GM12873 (cell line): Measurements from ENCODE around the gene FAM156A.

Source experiments
- TF ChIP-seq, protein P1 (sequence below): IDR thresholded peaks from 2 replicates; pipeline ENCODE4 v1.5.1; 2012; ENCODE audit warnings: low read depth, mild to moderate bottlenecking, moderate library complexity, low read length, control low read depth; ENCODE audit not compliant: insufficient read depth; ENCODE audit errors: missing control alignments

FAM156A gene

DNA sequence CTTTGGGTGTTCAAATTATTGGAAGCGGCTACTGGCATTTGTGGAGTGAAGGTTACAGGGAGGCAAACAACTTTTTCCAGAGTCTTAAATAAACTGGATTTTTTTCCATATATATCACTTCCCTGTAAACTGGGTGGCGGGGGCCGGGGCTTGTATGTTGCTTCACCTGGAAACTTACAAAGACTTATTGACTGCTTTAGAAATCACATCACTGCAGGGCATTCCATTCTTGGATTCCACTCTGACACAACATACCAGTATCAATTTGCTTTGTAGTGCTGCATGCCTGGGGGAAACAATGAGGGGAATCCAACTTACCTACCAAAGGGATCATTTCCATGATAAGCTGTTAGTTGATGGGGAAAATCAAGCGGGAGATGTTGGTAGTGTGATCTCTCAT, 21.7 kb upstream of the FAM156A start:
- TF ChIP-seq, protein P1, sequence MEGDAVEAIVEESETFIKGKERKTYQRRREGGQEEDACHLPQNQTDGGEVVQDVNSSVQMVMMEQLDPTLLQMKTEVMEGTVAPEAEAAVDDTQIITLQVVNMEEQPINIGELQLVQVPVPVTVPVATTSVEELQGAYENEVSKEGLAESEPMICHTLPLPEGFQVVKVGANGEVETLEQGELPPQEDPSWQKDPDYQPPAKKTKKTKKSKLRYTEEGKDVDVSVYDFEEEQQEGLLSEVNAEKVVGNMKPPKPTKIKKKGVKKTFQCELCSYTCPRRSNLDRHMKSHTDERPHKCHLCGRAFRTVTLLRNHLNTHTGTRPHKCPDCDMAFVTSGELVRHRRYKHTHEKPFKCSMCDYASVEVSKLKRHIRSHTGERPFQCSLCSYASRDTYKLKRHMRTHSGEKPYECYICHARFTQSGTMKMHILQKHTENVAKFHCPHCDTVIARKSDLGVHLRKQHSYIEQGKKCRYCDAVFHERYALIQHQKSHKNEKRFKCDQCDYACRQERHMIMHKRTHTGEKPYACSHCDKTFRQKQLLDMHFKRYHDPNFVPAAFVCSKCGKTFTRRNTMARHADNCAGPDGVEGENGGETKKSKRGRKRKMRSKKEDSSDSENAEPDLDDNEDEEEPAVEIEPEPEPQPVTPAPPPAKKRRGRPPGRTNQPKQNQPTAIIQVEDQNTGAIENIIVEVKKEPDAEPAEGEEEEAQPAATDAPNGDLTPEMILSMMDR, result no peak

DNA sequence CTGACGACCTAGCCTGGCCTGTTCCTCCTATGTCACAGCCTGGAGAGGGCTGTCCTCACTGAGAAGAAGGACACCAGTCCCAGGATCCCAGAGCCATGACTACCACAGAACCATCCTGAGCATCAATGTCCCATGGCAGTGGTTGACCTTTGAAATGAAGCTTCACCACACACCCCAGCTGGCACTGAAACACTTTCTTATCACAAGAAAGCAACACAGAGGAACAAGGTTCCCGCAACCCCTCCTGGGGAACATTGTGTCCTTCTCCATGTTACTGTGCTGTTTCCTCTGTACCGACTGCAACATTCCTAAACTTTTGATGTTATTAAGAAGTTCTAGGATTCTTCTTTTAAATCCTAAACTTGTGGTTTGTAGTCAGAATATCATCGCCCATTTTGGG, 21.2 kb upstream of the FAM156A start:
- TF ChIP-seq, protein P1, result no peak

DNA sequence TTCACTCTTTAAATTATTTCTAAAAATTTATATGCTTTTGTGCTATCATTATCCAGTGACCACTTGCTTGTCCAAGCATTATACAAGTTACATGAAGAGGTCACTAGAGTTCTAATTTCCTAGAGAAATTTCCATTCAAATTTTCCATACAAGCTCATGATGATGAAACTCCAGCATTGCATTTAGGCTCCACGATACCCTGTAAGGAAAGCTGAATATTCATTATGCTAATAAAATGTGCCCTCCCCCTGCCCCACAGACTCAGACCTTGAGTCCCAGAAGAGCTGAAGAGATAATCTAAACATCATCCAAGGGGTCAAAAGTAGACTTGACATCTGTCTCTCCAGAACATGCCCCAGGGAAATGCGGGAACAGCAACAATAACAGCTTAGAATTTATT, 19.6 kb upstream of the FAM156A start:
- TF ChIP-seq, protein P1, result no peak

DNA sequence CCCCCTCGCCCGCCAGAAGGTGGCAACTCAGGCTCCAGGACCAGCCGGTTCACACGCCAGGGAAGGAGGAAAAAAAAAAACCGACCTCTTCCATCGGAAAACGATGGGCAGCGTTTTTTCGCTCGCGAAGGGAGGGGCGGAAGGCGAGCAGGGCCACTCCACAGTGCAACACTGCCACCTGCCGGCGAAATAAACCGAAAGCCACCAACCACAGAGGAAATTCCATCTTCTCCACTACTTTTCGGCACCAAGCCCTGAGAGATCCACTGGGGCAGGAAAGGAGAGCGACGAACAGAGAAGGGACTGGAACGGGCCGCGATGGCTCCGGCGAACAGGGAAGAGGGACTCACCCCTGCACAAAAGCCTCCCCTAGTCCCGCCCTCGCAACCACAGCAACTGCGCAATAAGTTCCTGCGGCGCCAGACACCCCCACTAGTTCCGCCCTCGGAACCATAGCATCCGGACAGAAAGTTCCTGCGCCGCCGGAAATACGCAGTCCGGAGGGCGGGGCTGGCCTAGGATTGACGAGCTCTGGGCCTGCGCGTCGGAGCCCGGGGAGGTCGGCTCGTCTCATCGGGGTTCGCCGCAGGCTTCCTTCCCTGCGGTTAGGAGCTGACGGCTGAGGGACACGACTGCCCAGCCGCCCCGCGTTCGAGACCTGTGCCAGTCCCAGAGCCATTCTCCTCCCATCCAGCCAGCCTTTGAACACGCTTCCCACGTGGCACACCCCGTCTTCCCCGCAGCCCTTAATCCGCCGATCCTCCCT, 23.4 kb downstream of the FAM156A start:
- TF ChIP-seq, protein P1, result peak; percentile 88

DNA sequence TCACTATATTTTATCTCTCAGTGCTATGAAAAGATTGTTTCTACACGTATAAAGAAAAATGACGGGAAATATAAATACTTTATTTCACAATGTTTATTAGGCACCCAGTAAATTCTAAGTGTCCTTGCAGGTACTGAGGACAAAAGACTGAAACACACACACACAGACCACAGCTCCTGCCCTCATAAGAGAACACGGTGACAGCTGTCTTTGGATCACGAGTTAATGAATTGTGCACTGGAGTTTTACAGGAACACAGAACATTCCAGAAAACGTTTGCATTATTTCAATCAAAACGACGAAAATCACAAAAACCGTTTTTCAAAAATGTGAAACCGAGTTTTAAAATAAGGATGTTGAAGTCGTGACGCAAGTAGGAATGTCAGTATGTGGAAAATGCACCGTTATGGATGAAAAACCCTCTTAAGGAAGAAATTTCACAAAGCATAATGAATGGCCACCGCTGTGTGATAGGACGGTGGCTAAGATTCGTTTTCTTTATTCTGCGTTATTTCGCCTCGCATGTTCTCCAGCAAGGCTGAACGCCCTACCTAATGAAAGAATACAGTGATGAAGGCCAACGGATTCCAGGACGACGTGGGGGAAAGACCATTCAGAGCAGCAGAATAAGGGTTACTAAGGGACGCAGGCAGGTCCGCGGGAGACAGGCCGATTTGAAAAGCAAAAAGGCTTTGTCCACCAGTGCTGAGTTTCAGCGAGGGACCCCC, 24.2 kb downstream of the FAM156A start:
- TF ChIP-seq, protein P1, result no peak

DNA sequence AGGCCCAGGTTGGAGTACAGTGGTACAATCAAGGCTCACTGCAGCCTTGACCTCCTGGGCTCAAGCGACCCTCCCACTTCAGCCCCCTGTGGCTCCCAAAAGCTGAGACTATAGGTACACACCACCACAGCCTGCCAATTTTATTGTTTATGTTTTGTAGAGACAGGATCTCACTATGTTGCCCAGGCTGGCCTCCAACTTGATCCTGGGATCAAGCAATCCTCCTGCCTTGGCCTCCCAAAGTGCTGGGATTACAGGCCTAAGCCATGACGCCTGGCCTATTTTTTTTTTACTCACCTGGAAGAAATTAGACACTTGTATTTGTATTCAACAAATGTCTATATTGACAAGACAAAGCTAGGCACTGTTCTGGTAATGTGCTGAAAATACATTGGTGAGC, 25.1 kb downstream of the FAM156A start:
- TF ChIP-seq, protein P1, result no peak

DNA sequence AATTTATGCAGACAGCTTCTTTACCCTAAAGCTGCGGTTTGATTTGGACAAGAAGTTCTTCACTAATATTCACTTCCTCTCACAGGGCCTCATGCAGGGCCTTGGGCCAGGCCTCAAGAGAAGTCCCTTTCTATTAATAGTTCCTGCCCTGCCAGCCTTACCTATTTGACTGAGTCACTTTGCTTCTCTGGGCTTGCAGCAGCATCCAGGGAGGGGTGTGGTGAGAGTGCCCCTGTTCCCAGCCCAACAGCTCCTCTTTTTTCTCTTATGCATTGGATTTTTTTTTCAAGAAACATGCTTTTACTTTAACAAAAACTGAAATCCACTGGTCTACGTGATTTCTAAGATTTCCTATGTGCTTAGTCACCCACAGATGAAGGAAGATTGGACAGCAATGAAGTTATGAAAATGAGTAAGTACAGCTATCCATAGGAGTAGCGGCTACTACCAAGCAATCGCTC, 34.5 kb downstream of the FAM156A start:
- TF ChIP-seq, protein P1, result no peak
